Measurements from ENCODE around the gene TNC. TPM values are rescaled to one million over a fixed set of nuclear protein-coding genes. Genes with fewer than 3 reads are reported as not detected.

Gene TNC
- total RNA-seq, 1 donor from 2014 or later = 137 TPM

- Histone ChIP-seq H3K36me3 (no peaks in the 10 kb centered on the region), H3K9me3 (no peaks in the 10 kb centered on the region), H3K27me3 (no peaks in the 10 kb centered on the region), H3K4me1 (peaks cover 7 to 9% of the 10 kb centered on the region in 2 donors), H3K27ac (no peak overlapping the region), H3K4me3 (no peak overlapping the region)
- intact Hi-C loops (cut with DNase I) = no loop called here
- DNase-seq (ENCODE audit: low spot score in 2 of 2) = no peak
- no peak for TF ChIP-seq CTCF (IDR thresholded peaks at IDR 0.05)
These were observed 49.9 kb downstream of the TNC start for GRCh38 chr9:115068031-115068430.

- Histone ChIP-seq H3K36me3 (no peaks in the 10 kb centered on the region), H3K9me3 (no peaks in the 10 kb centered on the region), H3K4me1 (peaks cover 14 to 28% of the 10 kb centered on the region in 2 donors), H3K4me3 (no peak overlapping the region), H3K27me3 (no peaks in the 10 kb centered on the region), H3K27ac (peak overlapping the region; percentile 50 to 68)
- no peak for DNase-seq (ENCODE audit: low spot score in 2 of 2)
- intact Hi-C loops (cut with DNase I) = loop anchor here (1.0 to 5.0 kb wide), 3 partner anchors 26 to 94 kb away; partner anchors contain the start of gene TNC
- no peak for TF ChIP-seq CTCF (IDR thresholded peaks at IDR 0.05)
These were observed 54.7 kb downstream of the TNC start for GRCh38 chr9:115063058-115063845.

GRCh38 chr9:115058684-115059315 is 59.2 kb downstream of the TNC start:
- intact Hi-C loops (cut with DNase I) = no loop called here
- no peaks in the 10 kb centered on the region for H3K36me3 ChIP-seq
- no peaks in the 10 kb centered on the region for H3K9me3 ChIP-seq
- no peak for TF ChIP-seq CTCF (IDR thresholded peaks at IDR 0.05)
- H3K4me3 ChIP-seq = no peak overlapping the region
- H3K27ac ChIP-seq = no peak overlapping the region
- no peak for DNase-seq (ENCODE audit: low spot score in 2 of 2)
- no peaks in the 10 kb centered on the region for H3K27me3 ChIP-seq
- peaks cover 10 to 30% of the 10 kb centered on the region in 2 donors for H3K4me1 ChIP-seq

- Histone ChIP-seq H3K9me3 (no peaks in the 10 kb centered on the region), H3K36me3 (no peaks in the 10 kb centered on the region), H3K4me1 (peaks cover 7 to 26% of the 10 kb centered on the region in 2 donors), H3K4me3 (no peak overlapping the region), H3K27me3 (no peaks in the 10 kb centered on the region), H3K27ac (peak overlapping the region in 1 of 2 donors; percentile 28)
- DNase-seq (ENCODE audit: low spot score in 2 of 2) = no peak
- intact Hi-C loops (cut with DNase I) = no loop called here
- TF ChIP-seq CTCF (IDR thresholded peaks at IDR 0.05) = no peak
These were observed 59.8 kb downstream of the TNC start for GRCh38 chr9:115058175-115058574.

GRCh38 chr9:115057559-115057958 is 60.4 kb downstream of the TNC start:
- no peak overlapping the region for H3K4me3 ChIP-seq
- DNase-seq (ENCODE audit: low spot score in 2 of 2) = no peak
- peak overlapping the region in 1 of 2 donors; percentile 28 for H3K27ac ChIP-seq
- H3K9me3 ChIP-seq = no peaks in the 10 kb centered on the region
- H3K4me1 ChIP-seq = peaks cover 3 to 20% of the 10 kb centered on the region in 2 donors
- intact Hi-C loops (cut with DNase I) = no loop called here
- TF ChIP-seq CTCF (IDR thresholded peaks at IDR 0.05) = no peak
- H3K27me3 ChIP-seq = no peaks in the 10 kb centered on the region
- no peaks in the 10 kb centered on the region for H3K36me3 ChIP-seq
